ENCODE data around the gene TNFAIP2.
A peak's percentile ranks its signal among the peaks of the same experiment; 100 is the strongest.
"Not testable (repeated sequence)": the region's sequence is repeated elsewhere in the genome, so short reads cannot be mapped to it uniquely, and the experiment has no call there.

Gene TNFAIP2

DNA sequence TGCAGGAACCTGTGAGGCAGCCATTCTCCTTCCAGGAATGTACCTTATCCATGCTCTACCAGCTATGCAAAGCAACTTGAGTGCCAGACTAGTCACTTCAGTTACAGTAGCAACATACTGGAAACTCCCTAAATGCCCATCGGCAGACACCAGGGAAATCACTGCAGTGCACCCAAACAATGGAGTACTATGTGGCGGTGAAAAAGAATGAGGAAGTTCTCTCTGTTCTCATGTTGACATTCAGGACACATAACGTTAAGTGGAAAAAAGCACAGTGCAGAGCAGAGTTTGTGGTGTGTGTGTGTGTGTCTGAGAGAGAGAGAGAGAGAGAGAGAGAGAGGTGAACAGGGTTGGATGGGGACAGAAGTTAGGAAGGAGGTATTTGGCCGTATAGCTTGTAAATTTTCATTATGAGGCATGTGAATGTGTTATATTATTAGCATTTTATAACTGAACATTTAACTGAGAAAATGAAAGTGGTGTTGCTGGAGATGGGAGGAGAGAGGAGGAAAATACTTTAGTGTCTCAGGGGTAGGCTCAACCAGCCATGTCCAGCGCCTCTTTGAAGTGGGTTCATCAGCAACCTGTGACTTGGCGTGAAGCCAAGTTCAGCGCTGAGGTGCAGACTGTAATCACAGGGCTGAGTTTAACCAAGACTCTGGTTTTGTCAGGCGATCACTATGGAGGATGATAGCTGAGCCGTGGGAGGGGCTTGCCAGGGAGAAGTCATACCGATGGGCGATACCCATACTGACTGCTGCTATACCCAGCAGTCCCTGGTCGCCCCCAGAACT, 17.3 kb downstream of the TNFAIP2 start:
- DNase-seq = no peak
- ATAC-seq = peak; percentile 41
- Mint-ChIP-seq H3K27me3 (peaks cover 26% of the 10 kb centered on the region), H3K4me1 (peaks cover 3% of the 10 kb centered on the region), H3K27ac (peak overlapping the region; percentile 5), H3K4me3 (no peak overlapping the region), H3K9me3 (no peaks in the 10 kb centered on the region), H3K36me3 (ENCODE audit: low read depth) (no peaks in the 10 kb centered on the region)

DNA sequence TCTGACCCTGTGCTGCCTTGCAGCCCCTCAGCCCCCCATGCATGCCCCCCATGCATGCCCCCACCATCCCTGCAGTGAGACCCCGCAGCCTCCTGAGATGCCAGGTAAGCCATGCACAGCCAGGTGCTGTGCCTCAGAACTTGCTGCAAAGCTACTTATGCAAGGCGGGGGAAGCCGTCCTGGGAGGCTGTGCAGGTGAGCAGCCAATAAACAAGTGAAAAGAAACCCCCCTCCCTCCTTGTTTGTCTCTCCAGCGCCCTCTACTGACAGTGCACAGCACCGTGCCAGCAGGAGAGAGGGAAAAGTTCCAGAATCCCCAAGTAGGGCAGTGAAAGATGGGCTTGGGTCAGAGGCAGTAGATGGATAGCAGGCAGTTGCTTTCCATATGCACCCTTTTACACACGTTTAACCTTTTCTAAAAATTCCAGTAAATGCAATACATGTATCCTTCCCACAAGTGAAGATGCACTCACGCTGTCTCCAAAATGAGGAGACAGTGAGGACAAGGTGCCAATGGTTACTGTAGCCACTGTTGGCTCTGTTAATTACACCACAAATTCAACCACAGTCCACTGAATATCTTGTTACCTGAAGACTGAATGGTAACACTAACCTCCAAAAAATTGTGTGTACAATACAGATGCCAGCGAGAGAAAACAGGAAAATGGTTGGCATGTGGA, 18.0 kb downstream of the TNFAIP2 start:
- no peaks in the 10 kb centered on the region for H3K9me3 Mint-ChIP-seq
- H3K27ac Mint-ChIP-seq = no peak overlapping the region
- ATAC-seq = no peak
- no peaks in the 10 kb centered on the region for H3K36me3 Mint-ChIP-seq (ENCODE audit: low read depth)
- H3K4me1 Mint-ChIP-seq = peaks cover 3% of the 10 kb centered on the region
- no peak overlapping the region for H3K4me3 Mint-ChIP-seq
- H3K27me3 Mint-ChIP-seq = peaks cover 29% of the 10 kb centered on the region
- DNase-seq = peak; percentile 49

DNA sequence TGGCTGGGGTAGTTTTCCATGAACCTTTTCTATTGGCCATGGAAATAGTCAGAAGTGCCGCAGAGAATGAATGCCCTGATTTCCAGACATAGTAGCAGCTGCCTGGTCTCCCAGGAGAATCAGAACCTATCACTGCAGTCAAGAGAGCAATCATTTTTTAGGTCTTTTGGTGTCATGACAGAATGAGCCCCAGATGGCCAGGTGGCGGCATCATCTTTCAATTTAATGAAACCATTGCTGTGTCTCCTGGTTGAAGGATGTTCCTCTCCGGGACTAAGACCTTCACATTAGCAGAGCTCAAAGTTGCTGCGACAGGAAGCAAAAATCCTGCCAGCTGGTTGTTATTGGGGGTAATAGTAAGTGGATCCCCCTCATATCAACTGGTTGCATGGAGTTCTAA, 18.8 kb downstream of the TNFAIP2 start:
- no peak overlapping the region for H3K4me3 Mint-ChIP-seq
- H3K36me3 Mint-ChIP-seq (ENCODE audit: low read depth) = no peaks in the 10 kb centered on the region
- no peak for ATAC-seq
- H3K27ac Mint-ChIP-seq = no peak overlapping the region
- H3K27me3 Mint-ChIP-seq = peaks cover 32% of the 10 kb centered on the region
- no peak for DNase-seq
- peaks cover 3% of the 10 kb centered on the region for H3K4me1 Mint-ChIP-seq
- H3K9me3 Mint-ChIP-seq = no peaks in the 10 kb centered on the region

DNA sequence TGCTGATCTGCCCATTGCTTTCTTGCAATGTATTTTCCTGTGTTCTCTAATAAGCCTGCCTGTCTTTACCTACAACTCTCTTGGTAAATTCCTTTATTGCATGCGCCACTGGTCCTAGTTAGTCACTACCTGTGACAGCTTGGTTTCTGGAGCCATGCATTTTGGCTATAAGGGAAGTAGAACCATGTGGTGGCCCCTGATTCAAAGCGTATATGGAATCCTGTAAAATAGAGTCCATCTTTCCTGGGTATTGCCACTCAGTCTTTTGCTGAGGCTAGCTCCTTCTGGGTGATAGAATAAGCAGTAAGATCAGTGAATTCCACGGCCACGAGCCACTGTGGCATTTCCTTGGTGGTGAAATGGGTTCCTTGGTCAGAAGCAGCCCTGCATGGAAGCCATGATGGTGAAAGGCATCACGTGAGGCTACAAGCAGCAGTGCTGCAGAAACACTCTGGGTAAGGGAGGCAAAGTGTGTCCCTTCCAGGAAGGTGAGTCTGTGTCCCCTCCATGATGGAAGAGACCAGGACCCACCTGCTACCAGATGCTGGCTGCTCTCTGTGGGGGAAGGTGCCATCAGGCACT, 19.6 kb downstream of the TNFAIP2 start:
- Mint-ChIP-seq H3K27ac (no peak overlapping the region), H3K9me3 (no peaks in the 10 kb centered on the region), H3K4me1 (peaks cover 3% of the 10 kb centered on the region), H3K27me3 (peaks cover 32% of the 10 kb centered on the region), H3K4me3 (no peak overlapping the region), H3K36me3 (ENCODE audit: low read depth) (no peaks in the 10 kb centered on the region)
- no peak for DNase-seq
- no peak for ATAC-seq

DNA sequence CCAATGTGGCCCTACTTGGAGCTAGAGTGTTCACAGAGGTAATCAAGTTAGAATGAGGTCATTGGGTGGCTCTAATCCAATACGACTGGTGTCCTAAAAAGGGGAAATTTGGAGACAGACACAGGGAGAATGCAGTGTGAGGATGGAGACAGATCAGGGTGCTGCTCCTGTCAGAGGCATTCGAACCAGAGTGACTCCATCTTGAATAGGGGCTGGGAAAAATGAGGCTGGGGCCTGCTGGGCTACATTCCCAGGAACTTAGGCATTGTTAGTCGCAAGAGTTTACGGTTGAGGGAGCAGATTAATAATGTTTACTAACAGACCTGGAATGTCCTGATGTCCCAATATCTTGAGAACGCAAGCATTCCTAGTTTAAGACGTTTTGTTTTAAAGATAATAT, 20.2 kb downstream of the TNFAIP2 start:
- no peak for DNase-seq
- Mint-ChIP-seq H3K4me3 (no peak overlapping the region), H3K4me1 (peaks cover 3% of the 10 kb centered on the region), H3K27ac (no peak overlapping the region), H3K9me3 (no peaks in the 10 kb centered on the region), H3K36me3 (ENCODE audit: low read depth) (no peaks in the 10 kb centered on the region), H3K27me3 (peaks cover 35% of the 10 kb centered on the region)
- ATAC-seq = no peak

DNA sequence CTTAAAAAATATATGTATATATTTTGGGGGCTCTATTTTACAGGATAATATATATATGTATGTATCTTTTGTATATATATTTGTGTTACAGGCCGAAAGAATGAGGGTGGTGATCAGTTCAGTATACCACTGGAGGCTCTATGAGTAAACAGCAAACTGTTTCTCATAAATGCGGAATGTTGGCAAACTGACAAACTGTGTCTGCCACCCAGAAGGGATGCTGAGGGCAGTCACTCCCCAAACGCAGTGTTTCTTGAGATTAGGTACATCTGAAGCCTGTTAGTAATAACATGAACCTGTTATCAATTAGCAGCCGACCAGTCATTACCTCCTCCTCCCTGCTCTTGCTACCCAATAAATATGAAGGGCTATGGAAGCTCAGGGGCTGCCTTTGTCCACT, 20.8 kb downstream of the TNFAIP2 start:
- Mint-ChIP-seq H3K27ac (no peak overlapping the region), H3K4me3 (no peak overlapping the region), H3K27me3 (peaks cover 34% of the 10 kb centered on the region), H3K4me1 (peaks cover 3% of the 10 kb centered on the region), H3K9me3 (no peaks in the 10 kb centered on the region), H3K36me3 (ENCODE audit: low read depth) (no peaks in the 10 kb centered on the region)
- ATAC-seq = no peak
- no peak for DNase-seq

DNA sequence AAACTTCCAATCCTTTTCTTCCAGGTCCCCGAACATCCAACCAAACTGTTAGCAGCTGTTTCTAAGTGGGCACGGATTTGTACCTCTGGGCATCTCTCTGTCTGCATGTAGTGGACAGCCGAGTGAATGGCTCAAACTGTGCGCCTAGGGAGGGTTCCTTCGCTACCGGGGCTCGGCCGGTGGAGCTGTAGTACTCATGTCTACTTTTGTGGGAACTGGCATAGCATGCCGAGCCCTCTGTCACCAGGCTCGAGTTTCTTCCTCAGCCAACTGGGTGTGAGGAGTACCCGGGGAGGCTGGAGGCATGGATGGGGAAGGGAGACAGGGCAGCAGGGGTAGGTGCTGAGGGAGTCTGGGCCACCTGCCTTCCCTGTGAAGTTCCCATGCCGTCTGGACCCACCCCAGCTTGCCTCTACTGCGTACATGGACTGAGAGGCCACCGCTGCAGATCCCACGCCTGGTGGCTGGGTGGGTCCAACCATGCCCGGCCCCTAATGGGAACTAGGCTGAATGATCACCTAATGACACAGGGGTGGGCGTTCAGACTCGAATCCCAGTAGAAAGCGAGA, 23.0 kb downstream of the TNFAIP2 start:
- no peak overlapping the region for H3K4me3 Mint-ChIP-seq
- ATAC-seq = no peak
- H3K36me3 Mint-ChIP-seq (ENCODE audit: low read depth) = no peaks in the 10 kb centered on the region
- DNase-seq = no peak
- H3K27me3 Mint-ChIP-seq = peaks cover 24% of the 10 kb centered on the region
- H3K27ac Mint-ChIP-seq = no peak overlapping the region
- peaks cover 2% of the 10 kb centered on the region for H3K4me1 Mint-ChIP-seq
- H3K9me3 Mint-ChIP-seq = no peaks in the 10 kb centered on the region

DNA sequence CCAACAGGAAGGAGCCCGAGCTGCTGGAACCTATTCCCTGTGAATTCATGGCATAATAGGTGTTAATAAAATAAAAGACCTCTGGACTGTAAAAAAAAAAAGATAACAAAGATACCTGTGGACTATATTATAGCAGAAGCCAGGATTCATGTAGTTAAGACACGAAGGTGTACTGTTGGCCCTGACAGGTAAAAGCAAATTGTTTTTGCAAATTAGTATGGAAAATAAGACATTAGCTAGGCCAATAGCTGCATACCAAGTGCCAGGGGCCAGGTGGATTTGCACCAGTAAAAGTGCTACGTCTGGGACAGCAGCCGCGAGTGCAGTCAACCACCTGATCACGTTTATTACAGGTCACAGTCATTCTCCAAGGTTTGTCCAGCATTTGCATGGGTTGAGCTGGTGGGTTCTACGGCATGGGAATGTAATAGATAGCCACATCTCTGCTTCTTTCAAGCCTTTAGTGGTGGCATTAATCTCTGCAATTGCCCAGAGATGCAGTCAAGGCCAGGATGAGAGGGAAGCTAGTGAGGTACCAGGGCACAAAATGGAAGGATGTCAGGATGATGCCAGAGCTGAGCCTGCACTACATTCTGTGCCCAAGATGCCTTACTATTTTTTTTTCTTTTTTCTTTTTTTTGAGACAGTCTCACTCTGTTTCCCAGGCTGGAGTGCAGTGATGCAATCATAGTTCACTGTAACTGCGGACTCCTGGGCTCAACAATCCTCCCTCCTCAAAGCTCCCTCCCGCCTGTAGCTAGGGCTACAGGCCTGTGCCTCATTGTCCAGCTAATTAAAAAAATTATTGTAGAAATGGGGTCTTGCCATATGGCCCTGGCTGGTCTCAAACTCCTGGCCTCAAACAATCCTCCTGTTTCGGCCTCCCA, 26.3 kb downstream of the TNFAIP2 start:
- Mint-ChIP-seq H3K27me3 (peaks cover 10% of the 10 kb centered on the region), H3K4me3 (no peak overlapping the region), H3K27ac (no peak overlapping the region), H3K9me3 (no peaks in the 10 kb centered on the region), H3K4me1 (no peaks in the 10 kb centered on the region), H3K36me3 (ENCODE audit: low read depth) (no peaks in the 10 kb centered on the region)
- ATAC-seq = no peak
- no peak for DNase-seq

DNA sequence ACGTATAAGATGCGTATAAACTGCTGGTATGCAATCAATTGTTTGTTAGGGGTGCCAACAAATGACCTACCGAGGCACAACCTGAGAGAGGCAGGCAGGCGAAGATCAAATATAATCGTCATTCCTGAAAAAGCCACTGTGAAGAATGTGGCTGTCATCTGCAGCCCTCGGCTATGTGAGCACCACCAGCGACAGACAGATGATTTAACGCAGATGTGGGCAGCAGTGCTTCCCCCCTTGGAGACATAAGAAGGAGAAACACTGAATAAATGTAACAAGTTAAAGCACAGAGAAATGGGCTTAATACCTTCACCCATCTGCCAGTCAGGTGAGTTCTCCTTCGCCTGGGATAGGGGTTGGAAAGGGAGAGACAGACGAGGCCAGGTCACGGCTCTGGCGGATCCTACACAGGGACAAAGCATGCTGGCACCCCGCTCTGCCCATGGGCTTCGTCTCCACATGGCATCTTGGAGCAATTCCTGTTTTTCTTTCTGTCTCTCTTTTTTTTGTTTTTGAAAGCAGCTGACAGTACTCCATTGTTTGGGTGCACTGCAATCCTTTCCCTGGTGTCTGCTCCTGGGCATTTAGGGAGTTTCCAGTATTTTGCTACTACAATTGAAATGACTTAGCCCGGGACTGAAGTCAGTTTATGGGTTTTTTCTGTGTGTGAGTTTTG, 28.1 kb downstream of the TNFAIP2 start:
- H3K36me3 Mint-ChIP-seq (ENCODE audit: low read depth) = no peaks in the 10 kb centered on the region
- DNase-seq (no peak), ATAC-seq (no peak)
- H3K27me3 Mint-ChIP-seq = peaks cover 6% of the 10 kb centered on the region
- no peak overlapping the region for H3K4me3 Mint-ChIP-seq
- H3K9me3 Mint-ChIP-seq = no peaks in the 10 kb centered on the region
- no peak overlapping the region for H3K27ac Mint-ChIP-seq
- H3K4me1 Mint-ChIP-seq = no peaks in the 10 kb centered on the region

DNA sequence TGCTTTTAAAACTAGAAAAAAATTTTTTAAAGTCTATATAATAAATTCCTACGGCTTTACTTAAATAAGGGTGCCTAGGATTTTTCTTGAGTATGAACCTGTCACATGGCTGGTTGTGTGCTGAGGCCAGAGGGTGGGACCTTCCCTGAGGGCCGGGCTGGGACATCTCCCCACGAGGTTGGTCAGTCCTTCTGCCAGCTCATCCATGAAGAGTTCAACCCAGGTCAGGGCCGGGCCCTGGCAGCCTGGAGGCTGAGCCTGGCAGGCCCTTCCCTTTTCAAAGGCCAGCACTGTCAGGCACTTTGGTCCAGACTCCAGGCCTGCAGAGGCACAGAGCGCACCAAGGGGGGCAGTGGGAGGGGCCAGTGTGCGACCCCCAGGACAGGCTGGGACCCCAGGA, 31.7 kb downstream of the TNFAIP2 start:
- no peak for ATAC-seq
- H3K36me3 Mint-ChIP-seq (ENCODE audit: low read depth) = no peaks in the 10 kb centered on the region
- DNase-seq = no peak
- H3K27ac Mint-ChIP-seq = no peak overlapping the region
- H3K4me3 Mint-ChIP-seq = no peak overlapping the region
- peaks cover 3% of the 10 kb centered on the region for H3K27me3 Mint-ChIP-seq
- H3K4me1 Mint-ChIP-seq = no peaks in the 10 kb centered on the region
- no peaks in the 10 kb centered on the region for H3K9me3 Mint-ChIP-seq

DNA sequence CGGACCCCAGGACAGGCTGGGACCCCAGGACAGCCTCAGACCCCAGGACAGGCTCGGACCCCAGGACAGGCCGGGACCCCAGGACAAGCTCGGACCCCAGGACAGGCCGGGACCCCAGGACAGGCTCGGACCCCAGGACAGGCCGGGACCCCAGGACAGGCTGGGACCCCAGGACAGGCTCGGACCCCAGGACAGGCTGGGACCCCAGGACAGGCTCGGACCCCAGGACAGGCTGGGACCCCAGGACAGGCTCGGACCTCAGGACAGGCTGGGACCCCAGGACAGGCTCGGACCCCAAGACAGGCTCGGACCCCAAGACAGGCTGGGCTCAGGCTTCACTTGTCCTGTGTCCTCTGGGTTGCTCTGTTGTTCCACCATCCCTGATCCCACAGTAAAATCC, 32.2 kb downstream of the TNFAIP2 start:
- not testable (repeated sequence) for H3K36me3 Mint-ChIP-seq (ENCODE audit: low read depth); H3K4me3 Mint-ChIP-seq; H3K9me3 Mint-ChIP-seq; ATAC-seq; H3K27ac Mint-ChIP-seq; H3K4me1 Mint-ChIP-seq; H3K27me3 Mint-ChIP-seq; DNase-seq

DNA sequence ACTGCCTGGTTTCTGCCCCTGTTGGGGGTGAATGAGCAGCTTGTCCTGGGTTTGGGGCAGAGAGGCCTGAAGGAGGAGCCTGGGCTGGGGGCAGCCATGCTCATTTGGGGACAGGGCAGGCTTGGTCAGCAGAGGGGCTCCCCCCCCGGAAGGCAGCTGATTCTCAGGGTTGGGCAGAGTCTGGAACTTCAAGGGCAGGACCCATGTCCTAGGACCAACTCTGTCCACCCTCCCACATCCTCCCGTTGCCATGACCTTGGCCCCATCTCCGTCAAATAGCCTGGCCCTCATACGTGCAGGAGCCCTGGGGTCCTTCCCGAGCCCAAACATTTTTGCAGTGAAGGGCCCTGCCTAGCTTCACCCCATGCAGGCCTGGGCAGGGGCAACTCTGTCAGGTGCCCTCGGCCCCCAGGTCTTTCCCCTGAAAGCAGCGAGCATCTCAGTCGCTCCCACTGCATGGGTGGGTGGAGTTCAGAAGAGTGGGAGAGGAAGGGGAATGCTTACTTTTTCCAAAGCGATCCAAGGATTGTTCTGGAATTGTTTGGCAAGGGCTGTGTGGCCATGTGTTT, 32.6 kb downstream of the TNFAIP2 start:
- no peak overlapping the region for H3K4me3 Mint-ChIP-seq
- H3K27ac Mint-ChIP-seq = no peak overlapping the region
- ATAC-seq (no peak), DNase-seq (no peak)
- H3K4me1 Mint-ChIP-seq = peaks cover 2% of the 10 kb centered on the region
- peaks cover 3% of the 10 kb centered on the region for H3K27me3 Mint-ChIP-seq
- no peaks in the 10 kb centered on the region for H3K9me3 Mint-ChIP-seq
- no peaks in the 10 kb centered on the region for H3K36me3 Mint-ChIP-seq (ENCODE audit: low read depth)

DNA sequence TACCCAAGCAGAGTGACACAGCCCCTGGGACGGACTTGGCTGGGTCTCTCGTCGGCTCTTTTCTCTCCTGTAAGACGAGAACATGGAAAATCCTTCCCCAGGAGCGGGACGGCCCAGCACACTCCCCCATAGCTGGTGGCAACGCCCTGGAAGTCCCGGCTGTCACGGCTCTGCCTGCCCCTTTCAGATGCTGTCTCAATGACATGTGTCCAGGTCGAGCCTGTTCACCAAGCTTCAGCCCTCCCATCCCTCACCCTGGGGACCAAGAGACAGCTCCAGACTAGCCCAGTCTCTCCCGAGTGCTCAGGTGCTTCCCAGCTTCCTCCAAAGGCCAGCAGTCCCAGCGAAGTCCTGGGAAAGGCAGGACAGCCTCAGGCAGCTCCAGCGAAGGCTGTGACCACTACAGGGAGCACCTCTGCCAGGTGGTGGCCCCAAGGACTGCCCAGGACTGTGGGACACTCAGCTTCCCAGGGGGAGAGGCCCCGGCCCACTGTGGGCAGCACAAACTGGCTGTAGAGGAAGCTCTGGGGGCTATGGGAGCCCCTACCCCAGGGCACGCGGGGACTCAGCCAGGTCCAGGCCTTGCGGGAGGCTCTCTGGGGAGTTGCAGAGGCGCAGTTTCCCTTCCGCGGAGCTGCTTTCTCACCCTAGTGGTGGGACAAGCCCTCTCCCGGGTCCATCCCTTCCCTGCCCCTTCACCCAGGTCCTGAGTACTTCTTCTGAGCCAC, 33.6 kb downstream of the TNFAIP2 start:
- H3K4me1 Mint-ChIP-seq = peaks cover 3% of the 10 kb centered on the region
- H3K36me3 Mint-ChIP-seq (ENCODE audit: low read depth) = no peaks in the 10 kb centered on the region
- H3K4me3 Mint-ChIP-seq = no peak overlapping the region
- ATAC-seq (no peak), DNase-seq (no peak)
- H3K27me3 Mint-ChIP-seq = peaks cover 3% of the 10 kb centered on the region
- H3K9me3 Mint-ChIP-seq = no peaks in the 10 kb centered on the region
- no peak overlapping the region for H3K27ac Mint-ChIP-seq
